Left lung (tissue), 10 donors: ENCODE data around the gene SUGP2. TPM values are rescaled to one million over a fixed set of nuclear protein-coding genes. Genes with fewer than 3 reads are reported as not detected.

Experiments used
- ATAC-seq: fragments of 200-7000 bp; cut with Tn5 transposase; one replicate; pipeline ENCODE4 v1.9.1; 2020; ENCODE audit warnings: moderate library complexity
- DNase-seq, 4 donors: peaks; one replicate each; pipeline ENCODE4 v3.0.0-alpha.2; 2013 to 2020
- H3K27ac ChIP-seq, 2 donors: fragments of 200-600 bp; sonication (generic) in 1 of 2; one replicate each; pipeline versions ENCODE4 v1.5.0 to v1.8.0; 2020 to 2021
- H3K27me3 ChIP-seq, 2 donors: fragments of 200-600 bp; sonication (generic) in 1 of 2; one replicate each; pipeline versions ENCODE4 v1.5.0 to v1.8.0; 2020 to 2021
- H3K36me3 ChIP-seq, 2 donors: fragments of 200-600 bp; sonication (generic) in 1 of 2; one replicate each; pipeline versions ENCODE4 v1.5.0 to v1.8.0; 2020 to 2021
- H3K4me1 ChIP-seq, 2 donors: fragments of 200-600 bp; one replicate each; pipeline ENCODE4 v1.8.0; 2021
- H3K4me3 ChIP-seq, 2 donors: fragments of 200-600 bp; sonication (generic) in 1 of 2; one replicate each; pipeline versions ENCODE4 v1.5.0 to v1.8.0; 2020 to 2021; ENCODE audit warnings: mild to moderate bottlenecking in 1 of 2
- H3K9me3 ChIP-seq, 2 donors: fragments of 200-600 bp; sonication (generic) in 1 of 2; one replicate each; pipeline versions ENCODE4 v1.5.0 to v1.8.0; 2020 to 2021
- CTCF ChIP-seq, 2 donors: fragments of 200-600 bp; sonication (generic) in 1 of 2; IDR thresholded peaks; one replicate each; pipeline versions ENCODE4 v1.5.0 to v1.8.0; 2021; ENCODE audit warnings: antibody characterized with exemption in 2 of 2
- intact Hi-C, 2 donors: fragments of 100-400 bp; cut with DNase I; formaldehyde crosslinking; loops; one replicate each; pipeline versions ENCODE4 v1.11.2 to v1.14.2; 2022
- polyA plus RNA-seq, 6 donors: library from polyadenylated mRNA; unstranded; fragments of 120-200 nt; gene quantifications; one replicate each; pipeline ENCODE4 v1.2.1, GENCODE V29; 2013; ENCODE audit not compliant: insufficient read length in 6 of 6
- total RNA-seq, 2 donors: library from RNA; stranded (reverse); fragmentation: NEBNext Ultra II Directional; extraction: Animal tissue kit (Norgen Biotek cat#: 25700); gene quantifications; one replicate each; pipeline ENCODE4 v1.2.1, GENCODE V29; 2021
- donor health status: DM: no; HTN: yes; CAD: no.
- donor health status: DM: no; HTN: no; CAD: no.

Gene SUGP2
- total and polyA plus RNA-seq, 8 donors: 64.2 to 139 (median 103) TPM

DNA sequence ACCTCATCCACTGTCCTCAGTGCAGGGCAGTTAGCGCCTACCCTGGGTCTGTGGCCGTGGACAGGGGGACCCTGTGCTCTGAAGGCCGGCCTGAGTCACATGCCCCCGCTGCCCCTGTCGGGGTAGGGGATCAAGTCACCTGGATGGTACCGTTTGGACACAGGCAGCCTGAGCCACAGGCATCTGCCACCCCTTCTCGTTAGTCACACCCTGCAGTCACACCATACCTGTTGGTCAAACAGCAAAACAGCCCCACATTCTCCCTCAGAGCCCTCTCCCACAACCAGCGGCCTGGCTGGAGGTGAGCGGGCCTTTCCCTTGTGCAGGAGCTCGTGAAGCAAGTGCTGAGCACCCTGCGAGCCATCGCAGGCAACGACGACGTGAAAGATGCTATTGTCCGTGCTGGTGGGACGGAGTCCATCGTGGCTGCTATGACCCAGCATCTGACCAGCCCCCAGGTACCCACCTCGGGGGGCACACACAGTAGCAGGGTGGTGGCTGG is 21.7 kb upstream of the SUGP2 start:
- Histone ChIP-seq H3K27me3 (no peaks in the 10 kb centered on the region), H3K9me3 (no peaks in the 10 kb centered on the region), H3K36me3 (peaks cover 0 to 93% of the 10 kb centered on the region in 2 donors), H3K4me1 (no peaks in the 10 kb centered on the region), H3K4me3 (no peak overlapping the region), H3K27ac (no peak overlapping the region)
- no peak for ATAC-seq
- TF ChIP-seq CTCF (IDR thresholded peaks at IDR 0.05): no peak
- peak in 1 of 4 donors; percentile 50 for DNase-seq
- intact Hi-C loops: loop anchor here in 1 of 2 donors (10.0 kb wide), 1 partner anchor 80 kb away; the partner anchor contains the start of gene TMEM161A

- ATAC-seq (no peak), DNase-seq (peak in 1 of 4 donors; percentile 54)
- Histone ChIP-seq H3K4me1 (no peaks in the 10 kb centered on the region), H3K4me3 (no peak overlapping the region), H3K9me3 (no peaks in the 10 kb centered on the region), H3K36me3 (peaks cover 0 to 94% of the 10 kb centered on the region in 2 donors), H3K27ac (no peak overlapping the region), H3K27me3 (no peaks in the 10 kb centered on the region)
- intact Hi-C loops: loop anchor here in 1 of 2 donors (10.0 kb wide), 1 partner anchor 80 kb away; the partner anchor contains the start of gene TMEM161A
- no peak for TF ChIP-seq CTCF (IDR thresholded peaks at IDR 0.05)
Observed at GRCh38 chr19:19054315-19054938, 21.1 kb upstream of the SUGP2 start.

DNA sequence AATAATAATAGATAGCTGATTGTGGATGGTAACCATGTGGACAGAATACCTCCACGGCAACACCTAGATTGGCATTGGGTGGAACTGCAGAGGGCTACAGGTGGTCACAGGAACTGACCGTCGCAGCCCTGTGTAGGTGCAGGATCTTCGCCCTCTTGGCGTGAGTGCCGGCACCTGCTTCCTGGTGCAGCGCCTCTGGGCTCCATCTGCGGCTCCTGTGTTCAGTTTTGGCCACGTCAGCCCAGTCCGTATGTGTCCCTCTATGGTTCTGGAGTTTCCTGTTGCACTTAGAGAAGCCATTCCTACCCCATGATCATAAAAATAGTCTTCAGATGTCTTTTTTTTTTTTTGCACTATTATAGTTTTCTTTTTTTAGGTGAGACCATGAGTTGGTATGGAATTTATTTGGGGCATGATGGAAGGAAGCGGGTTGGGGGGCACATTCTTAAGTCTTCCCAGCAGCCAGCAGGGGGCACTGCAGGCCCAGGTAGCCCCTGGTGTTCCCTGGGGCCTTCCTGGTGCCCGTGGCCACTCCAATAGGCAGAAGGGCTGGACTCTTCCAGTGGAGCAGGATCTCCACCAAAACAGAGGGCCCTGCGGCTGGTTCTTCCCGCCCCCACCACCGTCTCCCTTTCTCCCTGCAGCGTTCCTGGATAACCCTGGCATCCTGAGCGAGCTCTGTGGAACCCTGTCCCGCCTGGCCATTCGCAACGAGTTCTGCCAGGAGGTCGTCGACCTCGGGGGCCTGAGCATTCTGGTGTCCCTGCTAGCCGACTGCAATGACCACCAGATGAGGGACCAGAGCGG is 20.4 kb upstream of the SUGP2 start:
- DNase-seq (peak in 2 of 4 donors; percentile 62 to 81), ATAC-seq (peak; percentile 88)
- TF ChIP-seq CTCF (IDR thresholded peaks at IDR 0.05): peak; percentile 55 to 59
- no peaks in the 10 kb centered on the region for H3K27me3 ChIP-seq
- H3K36me3 ChIP-seq: peaks cover 0 to 90% of the 10 kb centered on the region in 2 donors
- no peak overlapping the region for H3K4me3 ChIP-seq
- H3K27ac ChIP-seq: no peak overlapping the region
- no peaks in the 10 kb centered on the region for H3K9me3 ChIP-seq
- no peaks in the 10 kb centered on the region for H3K4me1 ChIP-seq
- intact Hi-C loops: loop anchor here in 1 of 2 donors (10.0 kb wide), 1 partner anchor 81 kb away; the partner anchor contains the start of gene TMEM161A

DNA sequence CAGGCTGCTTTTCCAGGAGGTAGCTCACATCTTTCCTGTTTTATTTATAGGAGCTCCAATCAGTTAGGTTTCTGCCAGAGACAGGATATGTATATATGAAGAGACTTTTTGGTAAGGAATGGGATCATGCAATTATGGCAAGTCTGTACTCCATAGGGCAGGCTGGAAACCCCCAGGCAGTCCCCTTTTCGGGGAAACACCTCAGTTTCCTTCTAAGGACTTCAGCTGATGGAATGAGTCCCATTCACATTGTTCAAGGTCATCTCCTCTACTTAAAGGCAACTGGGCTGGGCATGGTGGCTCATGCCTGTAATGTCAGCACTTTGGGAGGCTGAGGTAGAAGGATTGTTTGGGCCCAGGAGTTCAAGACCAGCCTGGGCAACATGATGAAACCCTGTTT is 19.6 kb upstream of the SUGP2 start:
- Histone ChIP-seq H3K27ac (no peak overlapping the region), H3K4me3 (no peak overlapping the region), H3K27me3 (no peaks in the 10 kb centered on the region), H3K4me1 (no peaks in the 10 kb centered on the region), H3K36me3 (peaks cover 0 to 87% of the 10 kb centered on the region in 2 donors), H3K9me3 (no peaks in the 10 kb centered on the region)
- ATAC-seq (no peak), DNase-seq (no peak)
- no peak for TF ChIP-seq CTCF (IDR thresholded peaks at IDR 0.05)
- intact Hi-C loops: loop anchor here in 1 of 2 donors (10.0 kb wide), 1 partner anchor 82 kb away; the partner anchor contains the start of gene TMEM161A
